Muscle layer of duodenum (tissue), 2 donors: ENCODE measurements around the gene AARSD1.
A peak's percentile ranks its signal among the peaks of the same experiment; 100 is the strongest.
"Not testable (repeated sequence)": the region's sequence is repeated elsewhere in the genome, so short reads cannot be mapped to it uniquely, and the experiment has no call there.

Experiments
- H3K27ac ChIP-seq: one replicate; pipeline ENCODE4 v1.7.0; 2013; ENCODE audit warnings: mild to moderate bottlenecking, low read length
- H3K27me3 ChIP-seq: one replicate; pipeline ENCODE4 v1.7.0; 2013; ENCODE audit warnings: low read depth, mild to moderate bottlenecking, control low read depth, low read length
- H3K36me3 ChIP-seq, 2 donors: one replicate each; pipeline ENCODE4 v1.7.0; 2013; ENCODE audit warnings: low read length in 2 of 2, control low read depth in 1 of 2, mild to moderate bottlenecking in 1 of 2; ENCODE audit not compliant: insufficient read depth in 2 of 2, control insufficient read depth in 1 of 2
- H3K4me1 ChIP-seq, 2 donors: one replicate each; pipeline ENCODE4 v1.7.0; 2013; ENCODE audit warnings: low read length in 2 of 2, mild to moderate bottlenecking in 2 of 2, control low read depth in 1 of 2, moderate library complexity in 1 of 2; ENCODE audit not compliant: insufficient read depth in 2 of 2, control insufficient read depth in 1 of 2
- H3K4me3 ChIP-seq, 2 donors: one replicate each; pipeline ENCODE4 v1.7.0; 2013; ENCODE audit warnings: low read length in 2 of 2, low read depth in 1 of 2, mild to moderate bottlenecking in 1 of 2
- H3K9me3 ChIP-seq, 2 donors: one replicate each; pipeline ENCODE4 v1.7.0; 2013; ENCODE audit warnings: low read length in 2 of 2, control low read depth in 1 of 2, mild to moderate bottlenecking in 1 of 2; ENCODE audit not compliant: control insufficient read depth in 1 of 2
- donor health status: healthy.

Gene AARSD1

DNA sequence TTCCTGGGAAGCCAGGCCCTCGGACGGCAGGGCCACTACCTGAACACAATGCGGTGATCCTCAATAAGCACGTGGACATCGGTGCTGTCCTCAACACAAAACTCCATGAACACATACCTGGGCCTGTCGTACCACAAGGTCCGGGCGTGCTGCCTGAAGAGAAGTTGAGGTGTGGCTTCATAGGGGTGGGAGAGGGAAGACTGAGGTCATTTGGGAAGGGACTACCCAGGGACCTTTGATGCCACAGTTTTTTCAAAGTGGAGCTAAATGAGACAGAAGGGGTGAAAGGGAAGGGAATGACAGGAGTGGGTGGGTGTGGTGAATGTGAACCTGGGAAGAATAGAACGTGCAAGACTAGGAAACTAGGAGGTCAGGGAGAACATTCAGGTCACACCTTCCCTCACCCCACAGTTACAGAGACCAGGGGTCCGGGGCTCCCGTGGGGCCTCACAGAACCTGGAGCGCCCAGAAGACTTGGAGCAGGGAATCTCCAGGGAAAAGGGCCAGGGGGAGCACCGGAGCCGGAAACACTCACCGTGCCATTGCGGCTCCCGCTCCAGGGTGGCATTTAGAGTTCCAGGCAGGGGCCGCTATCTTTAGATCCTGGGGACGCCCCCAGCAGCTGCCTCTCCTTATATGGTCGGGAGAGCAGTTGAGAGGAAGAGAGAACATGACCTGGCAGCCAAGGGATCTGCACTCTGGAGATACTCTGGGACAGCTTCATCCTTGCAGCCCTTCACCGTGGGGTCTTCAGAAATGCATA, 15.4 kb upstream of the AARSD1 start, which contains the start of gene PTGES3L:
Gene PTGES3L (minus strand): TSS at position 570 of the 763 bp plus-strand sequence. CDS start 27 bp downstream, at position 543.
- Histone ChIP-seq H3K4me1 (peaks cover 0 to 23% of the 10 kb centered on the region in 2 donors), H3K4me3 (peak within 1 kb of the TSS; percentile 82 to 97), H3K36me3 (no peaks in the 10 kb centered on the region), H3K27me3 (no peaks in the 10 kb centered on the region), H3K27ac (peak within 1 kb of the TSS; percentile 71), H3K9me3 (no peaks in the 10 kb centered on the region)

- not testable (repeated sequence) for H3K4me3 ChIP-seq, H3K27ac ChIP-seq
Observed at GRCh38 chr17:42975701-42976100, 11.4 kb upstream of the AARSD1 start.

GRCh38 chr17:42975265-42975664, 11.0 kb upstream of the AARSD1 start:
- Histone ChIP-seq H3K4me3 (no peak overlapping the region), H3K27ac (no peak overlapping the region), H3K9me3 (no peaks in the 10 kb centered on the region)

More at GRCh38 chr17:42975701-42976100, 11.4 kb upstream of the AARSD1 start:
- not testable (repeated sequence) for H3K4me1 ChIP-seq, H3K9me3 ChIP-seq, H3K36me3 ChIP-seq, H3K27me3 ChIP-seq

DNA sequence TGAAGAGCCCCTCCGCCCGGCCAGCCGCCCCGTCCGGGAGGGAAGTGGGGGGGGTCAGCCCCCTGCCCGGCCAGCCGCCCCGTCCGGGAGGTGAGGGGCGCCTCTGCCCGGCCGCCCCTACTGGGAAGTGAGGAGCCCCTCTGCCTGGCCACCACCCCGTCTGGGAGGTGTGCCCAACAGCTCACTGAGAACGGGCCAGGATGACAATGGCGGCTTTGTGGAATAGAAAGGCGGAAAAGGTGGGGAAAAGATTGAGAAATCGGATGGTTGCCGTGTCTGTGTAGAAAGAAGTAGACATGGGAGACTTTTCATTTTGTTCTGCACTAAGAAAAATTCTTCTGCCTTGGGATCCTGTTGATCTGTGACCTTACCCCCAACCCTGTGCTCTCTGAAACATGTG, 9.1 kb upstream of the AARSD1 start:
- not testable (repeated sequence) for H3K9me3 ChIP-seq, H3K27me3 ChIP-seq, H3K4me1 ChIP-seq, H3K36me3 ChIP-seq, H3K4me3 ChIP-seq, H3K27ac ChIP-seq

More at GRCh38 chr17:42975265-42975664, 11.0 kb upstream of the AARSD1 start:
- peaks cover 0 to 6% of the 10 kb centered on the region in 2 donors for H3K4me1 ChIP-seq
- no peaks in the 10 kb centered on the region for H3K36me3 ChIP-seq
- no peaks in the 10 kb centered on the region for H3K27me3 ChIP-seq

GRCh38 chr17:42971589-42971988, 7.3 kb upstream of the AARSD1 start:
- Histone ChIP-seq H3K4me3 (no peak overlapping the region), H3K27ac (no peak overlapping the region), H3K4me1 (no peaks in the 10 kb centered on the region), H3K36me3 (no peaks in the 10 kb centered on the region), H3K27me3 (no peaks in the 10 kb centered on the region), H3K9me3 (no peaks in the 10 kb centered on the region)

GRCh38 chr17:42969001-42969581, 4.8 kb upstream of the AARSD1 start:
- Histone ChIP-seq H3K4me3 (no peak overlapping the region), H3K27ac (no peak overlapping the region), H3K36me3 (no peaks in the 10 kb centered on the region), H3K9me3 (no peaks in the 10 kb centered on the region), H3K4me1 (no peaks in the 10 kb centered on the region), H3K27me3 (no peaks in the 10 kb centered on the region)

GRCh38 chr17:42967925-42968324, 3.7 kb upstream of the AARSD1 start:
- Histone ChIP-seq H3K4me1 (peaks cover 7 to 9% of the 10 kb centered on the region in 2 donors), H3K27me3 (no peaks in the 10 kb centered on the region), H3K4me3 (no peak overlapping the region), H3K27ac (no peak overlapping the region), H3K36me3 (no peaks in the 10 kb centered on the region), H3K9me3 (no peaks in the 10 kb centered on the region)

DNA sequence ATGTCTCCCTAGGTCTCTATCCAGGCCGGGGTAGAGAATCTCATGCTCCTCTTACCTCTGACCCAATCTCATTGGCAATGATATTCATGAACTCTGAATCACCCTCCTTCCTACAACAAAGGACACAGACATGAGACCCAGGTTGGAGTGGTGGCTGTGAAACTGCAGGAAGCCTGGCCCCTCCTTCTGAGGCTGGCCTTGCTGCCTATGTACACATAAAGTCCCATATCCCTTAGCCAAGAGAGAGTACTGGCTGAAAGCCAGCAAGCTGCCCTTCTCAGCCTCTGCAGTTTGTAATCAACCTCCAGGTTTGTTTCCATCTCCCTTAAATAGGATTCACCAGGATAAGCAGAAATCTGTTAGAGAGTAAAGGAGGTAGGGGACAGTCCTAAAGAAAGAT, 10.6 kb downstream of the AARSD1 start:
- Histone ChIP-seq H3K4me3 (no peak overlapping the region), H3K27ac (no peak overlapping the region), H3K4me1 (peaks cover 0 to 5% of the 10 kb centered on the region in 2 donors), H3K9me3 (no peaks in the 10 kb centered on the region), H3K36me3 (peaks cover 48 to 82% of the 10 kb centered on the region in 2 donors), H3K27me3 (no peaks in the 10 kb centered on the region)

DNA sequence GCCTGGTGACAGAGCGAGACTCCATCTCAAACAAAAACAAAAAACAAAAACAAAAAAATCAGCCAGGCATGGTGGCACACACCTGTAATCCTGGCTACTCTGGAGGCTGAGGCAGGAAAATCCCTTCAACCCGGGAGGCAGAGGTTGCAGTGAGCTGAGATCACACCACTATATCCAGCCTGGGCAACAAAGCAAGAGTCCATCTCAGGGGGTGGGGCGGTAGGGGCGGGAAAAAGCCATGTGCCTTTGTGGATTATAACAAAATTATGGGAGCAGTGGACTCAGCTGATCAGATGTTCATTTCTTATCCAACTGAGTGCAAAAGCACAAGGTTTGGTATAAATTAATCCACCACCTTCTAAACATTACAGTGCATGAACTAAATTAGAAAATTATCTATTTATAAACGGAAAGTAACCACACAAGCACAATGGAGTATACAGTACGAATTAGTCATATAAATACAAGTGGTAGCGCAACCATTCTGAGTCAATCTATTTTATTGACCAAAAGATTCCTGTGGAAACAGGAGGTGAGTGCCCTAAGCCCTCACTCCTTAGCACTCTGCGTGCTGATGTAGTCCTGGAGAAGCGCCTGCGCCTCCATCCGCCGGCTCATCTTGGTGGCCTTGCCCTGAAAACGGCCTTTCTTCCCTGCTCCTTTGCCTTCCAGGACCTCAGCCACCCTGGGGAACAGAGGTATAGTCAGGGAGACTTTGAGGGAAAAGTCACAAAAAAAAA, 14.0 kb downstream of the AARSD1 start:
- peaks cover 0 to 11% of the 10 kb centered on the region in 2 donors for H3K4me1 ChIP-seq
- peaks cover 34 to 57% of the 10 kb centered on the region in 2 donors for H3K36me3 ChIP-seq
- no peaks in the 10 kb centered on the region for H3K9me3 ChIP-seq
- no peak overlapping the region for H3K27ac ChIP-seq
- H3K4me3 ChIP-seq, result no peak overlapping the region
- H3K27me3 ChIP-seq, result no peaks in the 10 kb centered on the region

DNA sequence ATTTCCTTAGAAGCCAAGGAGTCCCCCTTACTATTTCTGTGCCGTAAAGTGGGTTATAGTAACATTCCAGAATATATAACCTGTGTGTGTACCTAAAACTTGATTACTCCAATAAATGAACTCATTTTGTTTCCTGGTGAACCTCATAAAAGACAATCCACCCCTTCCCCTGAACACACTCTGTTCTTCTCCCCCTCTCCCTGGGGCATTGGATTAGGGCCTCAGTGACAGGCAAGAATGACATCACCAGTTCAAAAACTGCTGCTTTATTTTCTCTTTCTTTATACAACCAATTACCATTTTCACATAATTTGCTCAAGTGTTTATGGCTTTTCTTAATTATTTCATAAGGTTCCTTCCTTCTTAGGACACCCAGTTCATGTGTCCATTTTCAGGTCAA, 17.4 kb downstream of the AARSD1 start:
- peaks cover 14 to 29% of the 10 kb centered on the region in 2 donors for H3K36me3 ChIP-seq
- H3K27ac ChIP-seq, result no peak overlapping the region
- H3K4me1 ChIP-seq, result peaks cover 0 to 6% of the 10 kb centered on the region in 2 donors
- no peak overlapping the region for H3K4me3 ChIP-seq
- no peaks in the 10 kb centered on the region for H3K27me3 ChIP-seq
- H3K9me3 ChIP-seq, result no peaks in the 10 kb centered on the region

- no peaks in the 10 kb centered on the region for H3K9me3 ChIP-seq
- H3K27me3 ChIP-seq, result no peaks in the 10 kb centered on the region
- H3K36me3 ChIP-seq, result peaks cover 0 to 5% of the 10 kb centered on the region in 2 donors
- peaks cover 0 to 6% of the 10 kb centered on the region in 2 donors for H3K4me1 ChIP-seq
- no peak overlapping the region for H3K4me3 ChIP-seq
- no peak overlapping the region for H3K27ac ChIP-seq
Observed at GRCh38 chr17:42944211-42944610, 20.0 kb downstream of the AARSD1 start.
